HG02763 (cell line): Measurements from ENCODE around the gene CTAGE4.
"Not testable (repeated sequence)": the region's sequence is repeated elsewhere in the genome, so short reads cannot be mapped to it uniquely, and the experiment has no call there.

Experiments used
- ATAC-seq: cut with Tn5 transposase; IDR thresholded peaks from one replicate; pipeline ENCODE4 v1.9.1; 2021; ENCODE audit warnings: mild to moderate bottlenecking, moderate library complexity; ENCODE audit not compliant: unreplicated experiment

Gene CTAGE4

GRCh38 chr7:144217200-144217599 is 33.9 kb downstream of the CTAGE4 start:
- ATAC-seq: not testable (repeated sequence)

- ATAC-seq: not testable (repeated sequence)
Observed at GRCh38 chr7:144218581-144218980, 35.3 kb downstream of the CTAGE4 start.

- ATAC-seq: not testable (repeated sequence)
Observed at GRCh38 chr7:144219149-144219548, 35.9 kb downstream of the CTAGE4 start.

GRCh38 chr7:144220531-144220930 is 37.3 kb downstream of the CTAGE4 start:
- ATAC-seq: not testable (repeated sequence)

- not testable (repeated sequence) for ATAC-seq
Observed at GRCh38 chr7:144223675-144224074, 40.4 kb downstream of the CTAGE4 start.

GRCh38 chr7:144226866-144227265 is 43.6 kb downstream of the CTAGE4 start:
- not testable (repeated sequence) for ATAC-seq

- not testable (repeated sequence) for ATAC-seq
Observed at GRCh38 chr7:144228810-144229209, 45.5 kb downstream of the CTAGE4 start.

- not testable (repeated sequence) for ATAC-seq
Observed at GRCh38 chr7:144231027-144231426, 47.8 kb downstream of the CTAGE4 start.

- ATAC-seq: not testable (repeated sequence)
Observed at GRCh38 chr7:144233039-144233438, 49.8 kb downstream of the CTAGE4 start.
